ENCODE measurements around the gene TCF7L2.

The TCF7L2 gene

GRCh38 chr10:113158183-113158582 is 208.1 kb downstream of the TCF7L2 start:
- CTCF ChIA-PET = no interaction called here
- Histone ChIP-seq H3K9me3 (ENCODE audit: control extremely low read depth in 1 of 5, control insufficient read depth in 4 of 5, insufficient read depth in 2 of 5, low read depth in 1 of 5, low read length in 4 of 5) (no peaks in the 10 kb centered on the region), H3K4me1 (ENCODE audit: control extremely low read depth in 1 of 4, control insufficient read depth in 4 of 4, insufficient read depth in 4 of 4, low read length in 3 of 4) (peaks cover 0 to under 1% (median 0%) of the 10 kb centered on the region in 4 experiments), H3K27ac (ENCODE audit: insufficient read depth in 1 of 2, low read depth in 1 of 2, low read length in 2 of 2, poor library complexity in 1 of 2, severe bottlenecking in 2 of 2) (no peak overlapping the region), H3K27me3 (replicated peaks in 2 of 5; ENCODE audit: control insufficient read depth in 4 of 5, insufficient read depth in 5 of 5, low read length in 4 of 5) (no peaks in the 10 kb centered on the region), H3K36me3 (ENCODE audit: control insufficient read depth in 4 of 4, insufficient read depth in 4 of 4, low read length in 3 of 4) (peaks cover 13 to 48% (median 36%) of the 10 kb centered on the region in 4 experiments), H3K4me3 (ENCODE audit: control insufficient read depth in 1 of 7, extremely low read depth in 1 of 7, insufficient read depth in 4 of 7, low read depth in 2 of 7, low read length in 6 of 7) (no peak overlapping the region)
- POLR2A ChIA-PET = no interaction called here
- 100% methylated on average over 2 of the region's 3 CpGs for WGBS (ENCODE audit: insufficient coverage)
- DNase-seq = no peak

- Histone ChIP-seq H3K4me3 (ENCODE audit: control insufficient read depth in 1 of 7, extremely low read depth in 1 of 7, insufficient read depth in 4 of 7, low read depth in 2 of 7, low read length in 6 of 7) (no peak overlapping the region), H3K4me1 (ENCODE audit: control extremely low read depth in 1 of 4, control insufficient read depth in 4 of 4, insufficient read depth in 4 of 4, low read length in 3 of 4) (peaks cover 0 to 8% (median 3%) of the 10 kb centered on the region in 4 experiments), H3K9me3 (ENCODE audit: control extremely low read depth in 1 of 5, control insufficient read depth in 4 of 5, insufficient read depth in 2 of 5, low read depth in 1 of 5, low read length in 4 of 5) (no peaks in the 10 kb centered on the region), H3K36me3 (ENCODE audit: control insufficient read depth in 4 of 4, insufficient read depth in 4 of 4, low read length in 3 of 4) (peaks cover 13 to 37% (median 24%) of the 10 kb centered on the region in 4 experiments), H3K27me3 (replicated peaks in 2 of 5; ENCODE audit: control insufficient read depth in 4 of 5, insufficient read depth in 5 of 5, low read length in 4 of 5) (no peaks in the 10 kb centered on the region), H3K27ac (ENCODE audit: insufficient read depth in 1 of 2, low read depth in 1 of 2, low read length in 2 of 2, poor library complexity in 1 of 2, severe bottlenecking in 2 of 2) (no peak overlapping the region)
- no peak for DNase-seq
- no CpG with 5 or more reads among the region's 8 CpGs for WGBS (ENCODE audit: insufficient coverage)
- ChIA-PET POLR2A (no interaction called here), CTCF (no interaction called here)
Observed at GRCh38 chr10:113159563-113159962, 209.5 kb downstream of the TCF7L2 start.

- peaks cover 11 to 40% (median 21%) of the 10 kb centered on the region in 4 experiments for H3K36me3 ChIP-seq (ENCODE audit: control insufficient read depth in 4 of 4, insufficient read depth in 4 of 4, low read length in 3 of 4)
- DNase-seq = no peak
- no peak overlapping the region for H3K27ac ChIP-seq (ENCODE audit: insufficient read depth in 1 of 2, low read depth in 1 of 2, low read length in 2 of 2, poor library complexity in 1 of 2, severe bottlenecking in 2 of 2)
- CTCF ChIA-PET = no interaction called here
- WGBS (ENCODE audit: insufficient coverage) = 95% methylated on average over 10 of the region's 10 CpGs
- POLR2A ChIA-PET = no interaction called here
- no peaks in the 10 kb centered on the region for H3K27me3 ChIP-seq (replicated peaks in 2 of 5; ENCODE audit: control insufficient read depth in 4 of 5, insufficient read depth in 5 of 5, low read length in 4 of 5)
- no peak overlapping the region for H3K4me3 ChIP-seq (ENCODE audit: control insufficient read depth in 1 of 7, extremely low read depth in 1 of 7, insufficient read depth in 4 of 7, low read depth in 2 of 7, low read length in 6 of 7)
- H3K4me1 ChIP-seq (ENCODE audit: control extremely low read depth in 1 of 4, control insufficient read depth in 4 of 4, insufficient read depth in 4 of 4, low read length in 3 of 4) = peaks cover 0 to 8% (median 3%) of the 10 kb centered on the region in 4 experiments
- H3K9me3 ChIP-seq (ENCODE audit: control extremely low read depth in 1 of 5, control insufficient read depth in 4 of 5, insufficient read depth in 2 of 5, low read depth in 1 of 5, low read length in 4 of 5) = no peaks in the 10 kb centered on the region
Observed at GRCh38 chr10:113160641-113161040, 210.6 kb downstream of the TCF7L2 start.

GRCh38 chr10:113161066-113161465 is 211.0 kb downstream of the TCF7L2 start:
- peaks cover 10 to 43% (median 19%) of the 10 kb centered on the region in 4 experiments for H3K36me3 ChIP-seq (ENCODE audit: control insufficient read depth in 4 of 4, insufficient read depth in 4 of 4, low read length in 3 of 4)
- CTCF ChIA-PET = no interaction called here
- WGBS (ENCODE audit: insufficient coverage) = 100% methylated on average over 5 of the region's 6 CpGs

GRCh38 chr10:113162960-113163359 is 212.9 kb downstream of the TCF7L2 start:
- no peak for DNase-seq
- Histone ChIP-seq H3K4me3 (ENCODE audit: control insufficient read depth in 1 of 7, extremely low read depth in 1 of 7, insufficient read depth in 4 of 7, low read depth in 2 of 7, low read length in 6 of 7) (no peak overlapping the region), H3K36me3 (ENCODE audit: control insufficient read depth in 4 of 4, insufficient read depth in 4 of 4, low read length in 3 of 4) (peaks cover 4 to 29% (median 14%) of the 10 kb centered on the region in 4 experiments), H3K27me3 (replicated peaks in 2 of 5; ENCODE audit: control insufficient read depth in 4 of 5, insufficient read depth in 5 of 5, low read length in 4 of 5) (no peaks in the 10 kb centered on the region), H3K4me1 (ENCODE audit: control extremely low read depth in 1 of 4, control insufficient read depth in 4 of 4, insufficient read depth in 4 of 4, low read length in 3 of 4) (peaks cover 0 to 8% (median 3%) of the 10 kb centered on the region in 4 experiments), H3K27ac (ENCODE audit: insufficient read depth in 1 of 2, low read depth in 1 of 2, low read length in 2 of 2, poor library complexity in 1 of 2, severe bottlenecking in 2 of 2) (no peak overlapping the region), H3K9me3 (ENCODE audit: control extremely low read depth in 1 of 5, control insufficient read depth in 4 of 5, insufficient read depth in 2 of 5, low read depth in 1 of 5, low read length in 4 of 5) (no peaks in the 10 kb centered on the region)
- 96% methylated on average over 4 of the region's 6 CpGs for WGBS (ENCODE audit: insufficient coverage)
- ChIA-PET POLR2A (no interaction called here), CTCF (no interaction called here)

More at GRCh38 chr10:113161066-113161465, 211.0 kb downstream of the TCF7L2 start:
- Histone ChIP-seq H3K27ac (ENCODE audit: insufficient read depth in 1 of 2, low read depth in 1 of 2, low read length in 2 of 2, poor library complexity in 1 of 2, severe bottlenecking in 2 of 2) (no peak overlapping the region), H3K4me3 (ENCODE audit: control insufficient read depth in 1 of 7, extremely low read depth in 1 of 7, insufficient read depth in 4 of 7, low read depth in 2 of 7, low read length in 6 of 7) (no peak overlapping the region), H3K9me3 (ENCODE audit: control extremely low read depth in 1 of 5, control insufficient read depth in 4 of 5, insufficient read depth in 2 of 5, low read depth in 1 of 5, low read length in 4 of 5) (no peaks in the 10 kb centered on the region), H3K4me1 (ENCODE audit: control extremely low read depth in 1 of 4, control insufficient read depth in 4 of 4, insufficient read depth in 4 of 4, low read length in 3 of 4) (peaks cover 0 to 8% (median 3%) of the 10 kb centered on the region in 4 experiments), H3K27me3 (replicated peaks in 2 of 5; ENCODE audit: control insufficient read depth in 4 of 5, insufficient read depth in 5 of 5, low read length in 4 of 5) (no peaks in the 10 kb centered on the region)
- DNase-seq = no peak
- POLR2A ChIA-PET = no interaction called here

DNA sequence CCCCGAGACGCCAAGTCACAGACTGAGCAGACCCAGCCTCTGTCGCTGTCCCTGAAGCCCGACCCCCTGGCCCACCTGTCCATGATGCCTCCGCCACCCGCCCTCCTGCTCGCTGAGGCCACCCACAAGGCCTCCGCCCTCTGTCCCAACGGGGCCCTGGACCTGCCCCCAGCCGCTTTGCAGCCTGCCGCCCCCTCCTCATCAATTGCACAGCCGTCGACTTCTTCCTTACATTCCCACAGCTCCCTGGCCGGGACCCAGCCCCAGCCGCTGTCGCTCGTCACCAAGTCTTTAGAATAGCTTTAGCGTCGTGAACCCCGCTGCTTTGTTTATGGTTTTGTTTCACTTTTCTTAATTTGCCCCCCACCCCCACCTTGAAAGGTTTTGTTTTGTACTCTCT is 215.6 kb downstream of the TCF7L2 start:
- H3K27ac ChIP-seq (ENCODE audit: insufficient read depth in 1 of 2, low read depth in 1 of 2, low read length in 2 of 2, poor library complexity in 1 of 2, severe bottlenecking in 2 of 2) = no peak overlapping the region
- H3K27me3 ChIP-seq (replicated peaks in 2 of 5; ENCODE audit: control insufficient read depth in 4 of 5, insufficient read depth in 5 of 5, low read length in 4 of 5) = no peaks in the 10 kb centered on the region
- POLR2A ChIA-PET = no interaction called here
- peaks cover 0 to 23% (median 17%) of the 10 kb centered on the region in 4 experiments for H3K4me1 ChIP-seq (ENCODE audit: control extremely low read depth in 1 of 4, control insufficient read depth in 4 of 4, insufficient read depth in 4 of 4, low read length in 3 of 4)
- WGBS (ENCODE audit: insufficient coverage) = 98% methylated on average over 16 of the region's 20 CpGs
- peaks cover 0 to 20% (median 8%) of the 10 kb centered on the region in 4 experiments for H3K36me3 ChIP-seq (ENCODE audit: control insufficient read depth in 4 of 4, insufficient read depth in 4 of 4, low read length in 3 of 4)
- CTCF ChIA-PET = interaction anchor here (1.5 kb wide), 1 partner anchor 12 kb away, joined by 3 read pairs; no protein-coding TSS in a partner anchor
- H3K4me3 ChIP-seq (ENCODE audit: control insufficient read depth in 1 of 7, extremely low read depth in 1 of 7, insufficient read depth in 4 of 7, low read depth in 2 of 7, low read length in 6 of 7) = no peak overlapping the region
- H3K9me3 ChIP-seq (ENCODE audit: control extremely low read depth in 1 of 5, control insufficient read depth in 4 of 5, insufficient read depth in 2 of 5, low read depth in 1 of 5, low read length in 4 of 5) = no peaks in the 10 kb centered on the region
- no peak for DNase-seq

DNA sequence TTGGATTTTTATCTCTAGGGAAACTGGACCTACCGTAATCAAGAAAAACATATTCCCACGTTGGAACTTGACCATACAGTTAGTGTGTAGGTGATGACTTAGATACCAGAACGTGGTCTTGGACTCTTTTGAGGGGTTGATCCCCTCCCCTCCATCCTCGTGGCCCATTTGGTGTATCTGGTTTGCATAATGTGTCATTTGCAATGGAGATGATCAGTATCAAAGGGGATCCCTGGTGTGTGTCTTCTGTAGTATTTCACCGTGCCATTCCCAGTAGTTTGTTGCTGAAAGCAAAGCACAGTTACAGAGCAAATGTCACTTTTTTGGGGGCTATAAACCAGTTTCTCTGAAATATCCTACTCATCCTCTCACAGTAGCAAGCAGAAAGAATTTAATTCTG is 217.7 kb downstream of the TCF7L2 start:
- no peak overlapping the region for H3K27ac ChIP-seq (ENCODE audit: insufficient read depth in 1 of 2, low read depth in 1 of 2, low read length in 2 of 2, poor library complexity in 1 of 2, severe bottlenecking in 2 of 2)
- H3K4me3 ChIP-seq (ENCODE audit: control insufficient read depth in 1 of 7, extremely low read depth in 1 of 7, insufficient read depth in 4 of 7, low read depth in 2 of 7, low read length in 6 of 7) = no peak overlapping the region
- no peaks in the 10 kb centered on the region for H3K9me3 ChIP-seq (ENCODE audit: control extremely low read depth in 1 of 5, control insufficient read depth in 4 of 5, insufficient read depth in 2 of 5, low read depth in 1 of 5, low read length in 4 of 5)
- CTCF ChIA-PET = no interaction called here
- H3K4me1 ChIP-seq (ENCODE audit: control extremely low read depth in 1 of 4, control insufficient read depth in 4 of 4, insufficient read depth in 4 of 4, low read length in 3 of 4) = peaks cover 0 to 24% (median 18%) of the 10 kb centered on the region in 4 experiments
- DNase-seq = no peak
- peaks cover 0 to 9% (median 2%) of the 10 kb centered on the region in 4 experiments for H3K36me3 ChIP-seq (ENCODE audit: control insufficient read depth in 4 of 4, insufficient read depth in 4 of 4, low read length in 3 of 4)
- 93% methylated on average over 2 of the region's 5 CpGs for WGBS (ENCODE audit: insufficient coverage)
- POLR2A ChIA-PET = no interaction called here
- H3K27me3 ChIP-seq (replicated peaks in 2 of 5; ENCODE audit: control insufficient read depth in 4 of 5, insufficient read depth in 5 of 5, low read length in 4 of 5) = no peaks in the 10 kb centered on the region

Measured in common myeloid progenitor, CD34-positive (primary cell).